HepG2 (cell line): ENCODE data around the gene ANKMY2.

Experiments
- EHMT2 ChIP-seq: fragments of 200-600 bp; sonication (generic); IDR thresholded peaks from 2 replicates; pipeline ENCODE4 v1.7.0; 2017; ENCODE audit warnings: antibody characterized with exemption, low read depth, low read length, borderline replicate concordance
- FOXA3 ChIP-seq: IDR thresholded peaks from 2 replicates; pipeline ENCODE4 v1.6.1; 2016; ENCODE audit warnings: missing genetic modification reagents, missing compliant biosample characterization
- GMEB1 ChIP-seq: sonication (generic); formaldehyde crosslinking; IDR thresholded peaks from 2 replicates; pipeline ENCODE4 v1.5.1; 2020; ENCODE audit warnings: missing genetic modification reagents, mild to moderate bottlenecking, borderline replicate concordance
- JUND ChIP-seq: sonication (generic); formaldehyde crosslinking; IDR thresholded peaks from 2 replicates; pipeline ENCODE4 v1.8.0; 2022; ENCODE audit warnings: mild to moderate bottlenecking, missing genetic modification reagents
- MTA3 ChIP-seq: sonication (generic); formaldehyde crosslinking; IDR thresholded peaks from 2 replicates; pipeline ENCODE4 v1.4.0; 2020; ENCODE audit warnings: missing genetic modification reagents
- RBAK ChIP-seq: sonication (generic); formaldehyde crosslinking; IDR thresholded peaks from 2 replicates; pipeline ENCODE4 v1.5.1; 2020; ENCODE audit warnings: mild to moderate bottlenecking, missing genetic modification reagents
- SP1 ChIP-seq, 2 experiments: fragments of 450-650 bp in 1 of 2; sonication (generic) in 1 of 2; formaldehyde crosslinking in 1 of 2; IDR thresholded peaks; 2 replicates each; pipeline versions ENCODE4 v1.4.0 to v1.6.1; 2016 to 2020; ENCODE audit warnings: missing genetic modification reagents in 1 of 2
- ZFP37 ChIP-seq: sonication (generic); formaldehyde crosslinking; IDR thresholded peaks from 2 replicates; pipeline ENCODE4 v1.4.0; 2020; ENCODE audit warnings: missing genetic modification reagents, borderline replicate concordance
- ZNF747 ChIP-seq: sonication (generic); formaldehyde crosslinking; IDR thresholded peaks from 2 replicates; pipeline ENCODE4 v1.8.1; 2023; ENCODE audit warnings: missing genetic modification reagents, mild to moderate bottlenecking, borderline replicate concordance
- ZZZ3 ChIP-seq: sonication (generic); formaldehyde crosslinking; IDR thresholded peaks from 2 replicates; pipeline ENCODE4 v1.4.0; 2020; ENCODE audit warnings: missing genetic modification reagents, mild to moderate bottlenecking, borderline replicate concordance

GRCh38 chr7:16589881-16590280 is 55.7 kb downstream of the ANKMY2 start:
- TF ChIP-seq ZFP37 (no peak), ZZZ3 (CRISPR knock-in tag) (no peak), GMEB1 (CRISPR knock-in tag) (no peak), MTA3 (CRISPR knock-in tag) (no peak), JUND (CRISPR knock-in tag) (no peak), ZNF747 (CRISPR knock-in tag) (no peak), FOXA3 (CRISPR knock-in tag) (no peak), SP1 (IDR thresholded peaks at IDR 0.05) (no peak), SP1 (CRISPR knock-in tag; IDR thresholded peaks at IDR 0.05) (no peak), EHMT2 (no peak), RBAK (CRISPR knock-in tag) (no peak)
